OCI-LY3 (cell line): ENCODE measurements around the gene KIF5C.

Source experiments
- CTCF ChIP-seq: fragments of 200-600, 300-600 bp; sonication (generic); IDR thresholded peaks from 2 replicates; pipeline ENCODE4 v1.5.1; 2014; ENCODE audit warnings: antibody characterized with exemption, low read length, low read depth
- EZH2phosphoT487 ChIP-seq: fragments of 200-600 bp; shearing (Covaris generic); IDR thresholded peaks from 2 replicates; pipeline ENCODE4 v1.6.1; 2018; ENCODE audit warnings: antibody characterized with exemption, mixed run types, low read depth

GRCh38 chr2:148832637-148833036 lies 42.4 kb upstream of the KIF5C start:
- TF ChIP-seq CTCF (no peak), EZH2phosphoT487 (no peak)
